Stimulated activated CD4-positive, alpha-beta T cell treated with anti-CD3 and anti-CD28 coated beads, Interleukin-2, amount 100 ng/mL, for 4 hours (primary cell): ENCODE measurements around the gene CTIF.

Experiments used
- DNase-seq: peaks from one replicate; pipeline ENCODE4 v3.0.0-alpha.2; 2020; ENCODE audit warnings: low read depth

CTIF gene

DNA sequence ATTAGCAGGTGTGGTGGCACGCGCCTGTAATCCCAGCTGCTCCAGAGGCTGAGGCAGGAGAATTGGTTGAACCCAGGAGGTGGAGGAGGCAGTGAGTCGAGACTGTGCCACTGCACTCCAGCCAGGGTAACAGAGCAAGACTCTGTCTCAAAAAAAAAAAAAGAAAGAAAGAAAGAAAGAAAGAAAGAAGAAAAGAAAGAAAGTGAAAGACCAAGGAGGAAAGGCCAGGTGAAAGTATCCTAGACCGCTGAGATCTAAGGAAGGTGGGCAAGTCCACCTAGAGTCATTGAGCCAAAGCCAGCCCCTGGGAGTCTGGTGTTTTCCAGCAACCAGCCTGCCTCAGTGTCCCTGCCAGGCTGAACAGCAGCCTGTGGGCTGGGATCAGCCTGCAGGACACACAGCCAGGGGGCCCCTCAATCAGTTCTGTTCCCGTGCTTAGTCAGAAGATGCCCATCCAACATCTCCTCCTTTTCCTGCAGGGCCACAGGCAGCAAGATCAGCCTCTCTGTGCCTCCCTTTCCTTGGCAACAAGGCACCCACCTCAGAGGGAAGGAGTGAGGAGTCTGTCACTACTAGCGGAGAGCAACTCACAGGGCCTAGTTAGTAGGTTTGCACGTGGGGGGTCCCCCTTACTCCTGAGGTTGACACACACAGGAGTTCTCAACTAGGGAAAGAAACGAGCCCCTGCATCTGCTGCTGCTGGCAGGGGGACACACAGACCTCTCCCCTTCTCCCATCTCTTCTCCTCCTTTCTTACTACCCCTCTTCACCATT, 347.9 kb downstream of the CTIF start:
- DNase-seq = no peak

DNA sequence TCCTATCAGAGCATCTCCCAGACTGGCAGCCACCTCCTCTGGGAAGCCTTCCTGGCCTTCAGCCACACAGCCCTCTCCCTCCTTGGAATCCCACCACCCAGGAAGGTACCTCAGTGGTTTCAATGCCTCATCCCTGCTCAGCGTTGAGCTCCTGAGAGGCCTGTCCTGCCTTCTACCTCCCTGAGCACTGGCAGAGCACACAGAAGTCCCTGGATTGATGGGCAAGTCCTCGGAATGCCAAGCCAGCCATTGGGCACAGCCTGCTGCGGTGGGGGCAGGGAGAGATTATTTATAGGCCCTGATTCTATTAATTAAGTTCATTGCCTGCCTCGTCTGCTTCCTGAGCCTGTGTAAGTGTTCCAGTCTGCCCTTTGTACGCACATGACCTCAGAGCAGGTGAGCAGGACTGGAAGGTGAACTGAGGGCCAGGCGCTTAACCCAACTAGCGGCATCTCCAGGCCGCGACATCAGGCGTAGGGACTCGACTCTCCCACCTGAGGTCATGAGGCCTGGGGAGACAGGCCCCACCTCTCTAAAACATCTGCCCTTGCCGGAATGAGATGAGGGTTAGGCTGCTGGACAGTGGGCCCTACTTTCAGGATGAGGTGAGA, 348.6 kb downstream of the CTIF start:
- no peak for DNase-seq

GRCh38 chr18:48887905-48888772, 349.3 kb downstream of the CTIF start:
- no peak for DNase-seq

DNA sequence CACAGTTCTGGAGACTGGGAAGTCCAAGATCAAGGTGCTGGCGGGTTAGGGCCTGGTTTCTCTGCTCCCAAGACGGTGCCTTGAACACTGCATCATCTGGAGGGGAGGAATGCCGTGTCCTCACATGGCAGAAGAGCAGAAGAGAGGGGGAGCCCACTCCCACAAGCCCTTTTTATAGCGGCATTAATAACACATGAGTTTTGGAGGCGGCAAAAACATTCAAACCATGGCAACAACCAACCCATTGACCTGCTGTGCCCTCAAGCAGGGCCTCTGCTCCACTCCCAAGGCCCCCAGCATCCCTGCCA, 349.9 kb downstream of the CTIF start:
- no peak for DNase-seq

- DNase-seq = no peak
Measured at GRCh38 chr18:48889115-48889941, 350.5 kb downstream of the CTIF start.

GRCh38 chr18:48889981-48890762, 351.3 kb downstream of the CTIF start:
- DNase-seq = no peak

DNA sequence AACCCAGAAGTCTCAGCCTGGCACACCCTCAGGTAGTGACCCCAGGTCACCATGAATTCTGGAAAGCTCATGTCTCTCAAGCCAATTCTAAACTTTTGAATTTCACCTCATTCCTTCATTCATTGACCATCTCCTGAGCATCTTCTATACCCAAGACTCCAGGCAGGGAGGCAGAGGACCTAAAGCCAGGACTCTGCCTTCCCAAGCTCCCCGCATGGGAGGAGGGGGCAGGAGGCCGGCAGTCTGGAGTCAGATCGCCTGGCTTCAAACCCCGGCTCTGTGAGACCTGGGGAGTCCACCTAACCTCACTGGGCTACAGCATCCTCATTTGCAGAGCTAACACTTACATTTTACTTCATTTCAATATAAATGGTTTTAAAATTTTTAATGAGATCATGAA, 352.9 kb downstream of the CTIF start:
- DNase-seq = no peak

DNA sequence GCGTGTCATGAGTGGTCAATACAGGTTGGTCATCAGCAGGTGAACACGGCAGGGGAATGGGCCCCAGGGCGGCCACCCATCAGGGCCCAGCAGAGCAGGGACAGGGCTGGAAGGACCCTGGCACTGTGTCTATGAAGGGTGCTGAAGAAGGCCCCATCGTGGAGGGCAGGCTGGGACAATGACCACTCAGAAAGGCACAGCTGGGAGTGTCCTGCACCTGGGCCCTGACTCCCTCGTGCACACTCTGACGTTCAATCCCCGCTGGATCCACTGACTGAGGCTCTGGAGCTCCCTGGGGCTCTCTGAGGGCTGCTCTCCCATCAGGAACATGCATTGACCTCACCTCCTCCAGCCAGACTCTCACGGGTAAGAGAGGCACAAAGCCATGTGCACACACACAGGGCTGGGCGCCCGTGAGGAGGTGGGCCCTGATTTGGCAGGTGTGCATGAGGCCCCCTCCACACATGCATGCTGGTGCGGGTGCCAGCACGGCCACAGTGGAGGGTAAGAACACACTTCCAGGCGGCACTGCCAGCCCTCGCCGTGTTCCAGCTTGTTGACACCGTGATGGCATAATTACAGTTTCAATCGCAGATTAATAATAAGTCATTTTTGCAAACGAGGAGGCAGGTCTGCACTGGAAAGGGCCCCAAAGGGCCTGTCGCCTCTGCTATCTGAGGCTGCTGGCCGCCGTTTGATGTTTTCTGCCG, 353.5 kb downstream of the CTIF start:
- DNase-seq = no peak

DNA sequence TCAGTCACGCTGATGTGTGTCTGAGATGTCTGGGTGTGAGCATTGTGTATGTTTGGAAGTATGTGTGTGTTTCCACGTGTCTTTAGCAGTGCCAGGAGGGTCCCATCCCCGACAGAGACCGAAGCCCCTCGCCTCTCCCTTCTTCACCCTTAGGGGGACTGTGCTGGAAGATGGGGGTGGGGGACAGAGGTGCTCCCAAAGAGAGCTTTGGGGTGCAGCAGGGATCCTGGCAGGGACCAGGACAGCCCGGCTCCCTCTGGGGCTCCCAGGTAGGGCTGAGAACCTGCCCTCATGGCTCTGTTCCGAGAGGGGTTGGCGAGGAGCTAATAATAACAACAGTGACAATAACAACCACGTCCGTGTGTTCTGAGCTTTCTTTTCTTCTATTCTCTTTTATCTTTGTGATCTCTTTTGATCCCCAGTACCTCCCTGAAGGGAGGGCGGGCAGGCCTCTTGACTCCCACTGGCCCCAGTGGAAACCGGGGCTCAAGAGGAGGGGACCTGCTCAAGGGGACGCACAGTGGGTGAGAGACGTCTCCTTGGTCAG, 354.3 kb downstream of the CTIF start:
- DNase-seq = no peak

- no peak for DNase-seq
Measured at GRCh38 chr18:48893608-48894600, 355.1 kb downstream of the CTIF start.

GRCh38 chr18:48894799-48895346, 356.0 kb downstream of the CTIF start:
- no peak for DNase-seq

GRCh38 chr18:48896326-48896874, 357.6 kb downstream of the CTIF start:
- DNase-seq = no peak

- no peak for DNase-seq
Measured at GRCh38 chr18:48896875-48897511, 358.2 kb downstream of the CTIF start.

- no peak for DNase-seq
Measured at GRCh38 chr18:48897531-48897930, 358.7 kb downstream of the CTIF start.

DNA sequence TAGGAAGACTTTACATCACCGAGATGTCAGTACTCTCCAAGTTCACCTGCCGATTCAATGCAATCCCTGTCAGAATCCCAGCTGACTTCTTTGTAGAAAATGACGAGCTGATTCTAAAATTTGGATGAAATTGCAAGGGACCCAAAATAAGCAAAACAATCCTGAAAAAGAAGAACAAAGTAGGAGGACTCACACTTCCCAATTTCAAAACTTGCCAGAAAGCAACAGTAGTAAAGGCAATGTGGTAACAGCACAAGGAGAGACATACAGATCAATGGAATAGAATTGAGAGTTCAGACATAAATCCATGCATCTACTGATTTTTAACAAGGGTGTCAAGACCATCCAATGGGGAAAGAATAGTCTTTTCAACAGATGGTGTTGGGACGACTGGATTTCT, 359.7 kb downstream of the CTIF start:
- no peak for DNase-seq

DNA sequence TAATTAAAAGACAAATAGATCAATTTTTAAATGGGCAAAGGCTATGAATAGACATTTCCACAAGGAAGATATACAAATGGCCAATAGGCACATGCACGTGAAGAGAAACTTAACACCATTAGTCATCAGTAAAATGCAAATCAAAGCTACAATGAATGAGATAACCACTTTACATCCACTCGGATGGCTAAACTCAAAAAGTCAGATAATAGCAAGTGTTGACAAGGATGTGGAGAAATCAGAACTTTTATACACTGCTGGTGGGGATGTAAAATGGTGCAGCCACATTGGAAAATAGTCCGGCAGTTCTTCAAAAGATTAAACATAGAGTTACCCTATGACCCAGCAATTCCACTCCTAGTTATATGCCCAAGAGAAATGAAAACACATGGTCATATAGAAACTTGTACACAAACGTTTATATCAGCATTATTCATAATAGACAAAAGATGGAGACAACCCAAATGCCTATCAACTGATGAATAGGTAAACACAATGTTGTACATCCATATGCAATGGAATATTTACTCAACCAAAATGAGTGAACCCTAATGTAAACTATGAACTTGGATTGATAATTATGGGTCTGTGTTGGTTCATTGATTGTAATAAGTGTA, 360.8 kb downstream of the CTIF start:
- no peak for DNase-seq

DNA sequence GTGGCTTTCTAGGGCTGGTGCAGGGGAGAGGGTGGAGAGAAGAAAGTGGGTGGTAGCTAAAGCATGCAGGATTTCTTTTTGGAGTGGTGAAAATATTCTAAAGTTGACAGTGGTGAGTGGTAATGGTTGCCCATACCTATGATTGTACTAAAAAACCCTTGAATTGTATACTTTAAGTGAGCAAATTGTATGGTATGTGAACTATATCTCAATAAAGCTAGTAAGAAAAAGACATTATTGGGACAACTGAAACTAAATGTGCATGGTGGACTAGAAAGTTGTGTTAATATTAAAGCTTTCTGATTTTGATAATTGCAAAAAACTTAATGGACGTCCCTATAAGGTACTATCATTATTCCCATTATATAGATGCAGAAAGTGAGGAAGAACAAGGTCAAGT, 361.6 kb downstream of the CTIF start:
- no peak for DNase-seq
